ENCODE results near the gene CHFR.

DNA sequence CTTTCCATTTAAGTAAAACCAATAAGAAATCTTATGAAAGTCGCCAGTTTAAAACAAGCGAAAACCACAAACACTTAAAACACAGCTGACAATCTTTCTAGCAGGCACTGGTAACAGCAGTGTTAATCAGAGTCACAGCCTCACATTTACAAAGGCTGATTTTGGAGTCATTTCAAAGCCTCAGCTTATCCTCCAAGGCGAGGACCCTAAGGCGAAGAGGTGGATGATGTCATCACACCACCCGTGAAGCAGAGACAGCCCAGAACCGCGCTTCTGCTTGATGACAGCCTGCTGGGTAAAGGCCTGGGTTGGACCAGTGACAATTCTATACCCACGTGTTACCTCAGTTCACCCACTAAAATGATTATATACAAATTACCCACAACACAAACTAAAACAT, 68.8 kb downstream of the CHFR start:
- no peak for TF ChIP-seq POLR2A (IDR thresholded peaks at IDR 0.05; ENCODE audit: low read depth, low read length)
- no peak for TF ChIP-seq TAF1 (IDR thresholded peaks at IDR 0.05; ENCODE audit: borderline replicate concordance, low read depth, low read length)

Data from GM12892 (cell line).